ACC112 (cell line): Measurements from ENCODE around the gene ABCB6.
A peak's percentile ranks its signal among the peaks of the same experiment; 100 is the strongest.
"Not testable (repeated sequence)": the region's sequence is repeated elsewhere in the genome, so short reads cannot be mapped to it uniquely, and the experiment has no call there.

Source experiments
- H2AFZ ChIP-seq: fragments of 200-600 bp; sonication (generic); one replicate; pipeline ENCODE4 v1.6.0; 2017; ENCODE audit warnings: antibody characterized with exemption, low read length; ENCODE audit not compliant: unreplicated experiment
- H3K27ac ChIP-seq: fragments of 200-600 bp; sonication (generic); 2 replicates; pipeline ENCODE4 v1.5.1; 2014; ENCODE audit warnings: low read depth, mild to moderate bottlenecking, antibody characterized with exemption, low read length, moderate library complexity
- H3K27me3 ChIP-seq: fragments of 200-600 bp; sonication (generic); 2 replicates; pipeline ENCODE4 v1.6.1; 2014; ENCODE audit warnings: mild to moderate bottlenecking, antibody characterized with exemption, low read length, moderate library complexity, mixed read lengths; ENCODE audit not compliant: insufficient read depth
- H3K36me3 ChIP-seq: fragments of 200-600 bp; sonication (generic); 2 replicates; pipeline ENCODE4 v1.6.1; 2016; ENCODE audit warnings: mild to moderate bottlenecking, antibody characterized with exemption, low read length, moderate library complexity, mixed read lengths; ENCODE audit not compliant: insufficient read depth
- H3K4me1 ChIP-seq: fragments of 200-600 bp; sonication (generic); one replicate; pipeline ENCODE4 v1.6.1; 2016; ENCODE audit warnings: low read length, mixed read lengths; ENCODE audit not compliant: insufficient read depth, unreplicated experiment, control insufficient read depth
- H3K4me3 ChIP-seq: fragments of 200-600 bp; sonication (generic); 2 replicates; pipeline ENCODE4 v1.5.1; 2014; ENCODE audit warnings: mild to moderate bottlenecking, low read depth, low read length
- H3K79me2 ChIP-seq: fragments of 200-600 bp; sonication (generic); one replicate; pipeline ENCODE4 v1.6.0; 2016; ENCODE audit warnings: low read length; ENCODE audit not compliant: control insufficient read depth, unreplicated experiment, insufficient read depth

Gene ABCB6

DNA sequence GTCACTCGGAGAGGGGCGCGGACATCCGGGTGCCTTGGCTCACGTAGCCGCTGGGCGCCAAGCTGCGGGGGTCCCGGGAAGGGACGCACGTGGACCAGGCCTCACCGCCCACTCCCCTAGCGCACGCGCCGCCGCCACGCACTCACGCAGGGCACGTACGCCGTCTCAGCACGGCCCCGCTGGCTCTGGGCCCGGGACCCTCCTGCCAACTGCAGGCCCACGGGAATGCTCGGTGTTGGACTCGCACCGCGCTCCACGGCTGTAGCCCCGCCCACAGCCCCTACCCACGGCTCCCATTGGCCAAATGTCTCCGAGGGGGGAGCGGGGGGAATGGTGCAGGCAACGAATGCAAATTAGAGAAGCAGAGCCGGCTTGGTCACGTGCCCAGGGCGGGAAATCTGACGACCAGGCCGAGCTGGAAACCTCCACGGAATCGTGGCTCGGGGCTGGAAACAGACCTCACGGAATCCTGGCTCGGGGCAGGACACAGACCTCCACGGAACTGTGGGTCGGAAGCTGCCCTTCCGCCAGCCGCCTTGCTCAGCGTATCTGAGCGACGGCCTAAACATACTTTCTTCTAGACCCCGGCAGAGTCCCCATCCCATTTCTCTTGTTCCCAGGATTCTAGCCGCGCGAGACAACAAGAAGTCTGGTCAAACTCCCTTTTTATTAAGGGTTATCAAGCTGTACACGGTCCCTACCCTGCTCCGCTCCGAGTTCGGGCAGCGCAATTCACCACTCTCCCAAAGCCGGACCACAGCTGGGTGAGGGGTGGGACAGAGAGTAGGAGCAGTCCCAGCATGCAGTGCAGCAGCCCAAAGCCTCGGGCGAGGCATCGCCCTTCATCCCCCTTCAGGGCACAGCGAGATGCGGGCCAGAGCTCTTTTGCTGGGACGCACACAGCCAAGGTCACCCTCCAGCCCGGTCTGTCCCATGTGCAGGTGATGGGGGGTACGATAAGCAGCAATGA, at the start of gene ABCB6:
ABCB6 (minus strand) TSS at position 227 of the 970 bp plus-strand sequence. CDS start 285 bp downstream, outside the sequence.
- Histone ChIP-seq H3K27me3 (no peaks in the 10 kb centered on the region), H3K27ac (peak within 1 kb of the TSS; percentile 66), H2AFZ (peak within 1 kb of the TSS; percentile 37), H3K36me3 (peaks cover 20% of the 10 kb centered on the region; the same call in 1 of the 2 replicates), H3K79me2 (peaks cover 9% of the 10 kb centered on the region), H3K4me3 (peak within 1 kb of the TSS; percentile 70), H3K4me1 (peaks cover 25% of the 10 kb centered on the region)

DNA sequence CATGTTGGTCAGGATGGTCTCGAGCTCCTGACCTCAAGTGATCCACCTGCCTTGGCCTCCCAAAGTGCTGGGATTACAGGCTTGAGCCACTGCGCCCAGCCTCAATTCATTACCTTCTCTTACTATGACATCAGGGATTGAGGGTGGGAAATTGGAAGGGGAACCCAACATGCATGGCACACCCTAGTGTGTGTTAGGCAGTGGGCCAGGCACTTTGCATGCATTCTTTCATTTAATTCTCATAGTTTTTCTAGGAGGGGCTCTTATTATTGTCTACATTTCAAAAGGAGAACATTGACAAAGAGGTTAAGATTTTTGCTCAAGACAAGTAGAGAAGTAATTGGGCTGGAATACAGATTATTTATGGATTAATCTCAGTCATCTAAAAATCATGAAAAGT, 49.5 kb upstream of the ABCB6 start:
- Histone ChIP-seq H2AFZ (no peak overlapping the region), H3K27ac (no peak overlapping the region), H3K27me3 (no peaks in the 10 kb centered on the region), H3K79me2 (no peaks in the 10 kb centered on the region), H3K4me3 (no peak overlapping the region), H3K36me3 (no peaks in the 10 kb centered on the region), H3K4me1 (peaks cover 8% of the 10 kb centered on the region)

DNA sequence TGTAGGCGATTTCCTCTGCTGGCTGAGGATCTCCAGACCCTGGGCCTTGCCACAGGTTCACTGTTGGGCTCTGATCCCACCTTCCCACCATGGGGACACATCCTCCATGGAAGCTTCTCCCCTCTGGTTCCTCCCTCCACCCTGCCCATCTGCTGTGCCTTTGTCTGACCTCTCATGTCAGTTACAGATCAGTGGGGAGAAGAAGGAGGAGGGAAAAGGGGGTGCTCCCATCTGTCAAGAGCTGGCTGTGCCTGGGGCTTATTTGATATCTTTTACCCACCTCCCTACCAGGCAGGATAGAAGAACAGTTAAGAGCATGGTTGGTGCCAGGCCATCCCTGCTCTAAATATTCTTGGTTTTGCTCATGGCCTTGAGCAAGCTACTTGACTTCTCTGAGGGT, 48.1 kb upstream of the ABCB6 start:
- Histone ChIP-seq H3K79me2 (no peaks in the 10 kb centered on the region), H3K27me3 (no peaks in the 10 kb centered on the region), H2AFZ (no peak overlapping the region), H3K27ac (no peak overlapping the region), H3K4me3 (no peak overlapping the region), H3K36me3 (no peaks in the 10 kb centered on the region), H3K4me1 (no peaks in the 10 kb centered on the region)

DNA sequence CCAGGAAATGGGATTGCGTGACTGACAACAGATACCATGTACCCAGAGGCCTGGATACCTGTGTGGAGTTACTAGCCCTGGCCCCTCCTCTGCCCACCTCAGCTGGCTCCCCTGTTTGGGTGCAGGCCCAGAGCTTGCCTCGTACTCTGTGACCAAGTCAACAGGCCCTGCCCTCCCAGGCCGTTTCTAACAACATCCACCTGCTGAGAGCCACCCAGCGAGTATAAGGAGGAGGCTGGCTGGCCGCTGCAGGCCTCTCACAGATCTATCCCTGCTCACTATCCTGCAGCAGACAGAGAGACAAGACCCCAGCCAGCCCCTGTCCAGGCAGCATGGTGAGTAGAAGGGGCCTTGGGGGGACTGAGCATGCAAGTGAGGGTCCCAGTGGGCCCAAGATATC, 47.5 kb upstream of the ABCB6 start:
- no peak overlapping the region for H3K4me3 ChIP-seq
- no peak overlapping the region for H2AFZ ChIP-seq
- no peaks in the 10 kb centered on the region for H3K79me2 ChIP-seq
- no peaks in the 10 kb centered on the region for H3K36me3 ChIP-seq
- H3K4me1 ChIP-seq = no peaks in the 10 kb centered on the region
- H3K27me3 ChIP-seq = no peaks in the 10 kb centered on the region
- H3K27ac ChIP-seq = no peak overlapping the region

DNA sequence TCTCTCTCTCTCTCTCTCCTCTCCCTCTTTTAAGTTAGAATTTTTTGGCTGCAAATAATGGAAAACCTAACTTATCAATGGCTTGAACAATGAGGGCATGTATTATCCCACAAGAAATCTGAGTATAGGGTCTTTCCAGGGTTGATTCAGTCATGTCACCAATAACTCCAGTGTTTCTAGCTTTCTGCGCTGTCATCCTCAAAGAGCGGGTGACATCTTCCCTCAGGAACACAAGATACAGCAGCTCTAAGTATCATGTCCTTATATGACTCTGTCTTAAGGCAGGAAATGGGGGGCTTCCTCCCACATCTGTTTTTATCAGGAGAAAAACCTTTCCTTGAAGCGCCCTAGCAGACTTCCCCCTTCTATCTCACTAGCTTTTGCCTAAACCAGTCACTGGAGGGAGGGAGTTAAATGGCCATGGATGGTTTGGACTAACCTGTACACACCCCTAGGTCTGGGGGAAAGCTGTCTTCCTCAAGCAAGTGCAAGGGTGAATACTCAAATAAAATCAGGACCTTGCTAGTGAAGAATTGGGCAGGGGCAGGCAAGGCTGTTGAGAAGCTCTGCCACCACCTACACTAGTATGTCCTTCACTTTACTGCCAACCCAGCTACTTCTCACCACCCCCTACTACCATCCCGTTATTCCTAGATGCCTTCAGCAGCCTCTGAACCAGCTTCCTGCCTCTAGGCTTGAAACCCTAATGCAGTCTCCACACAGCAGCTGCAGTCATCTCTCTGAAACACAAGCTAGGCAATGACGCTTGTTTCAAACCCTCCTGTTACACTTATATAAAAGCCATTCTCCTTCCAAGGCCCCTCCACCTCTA, 42.5 kb upstream of the ABCB6 start:
- no peaks in the 10 kb centered on the region for H3K4me1 ChIP-seq
- H3K27me3 ChIP-seq = no peaks in the 10 kb centered on the region
- H3K36me3 ChIP-seq = no peaks in the 10 kb centered on the region
- H3K79me2 ChIP-seq = no peaks in the 10 kb centered on the region
- H2AFZ ChIP-seq = no peak overlapping the region
- no peak overlapping the region for H3K27ac ChIP-seq
- H3K4me3 ChIP-seq = no peak overlapping the region

DNA sequence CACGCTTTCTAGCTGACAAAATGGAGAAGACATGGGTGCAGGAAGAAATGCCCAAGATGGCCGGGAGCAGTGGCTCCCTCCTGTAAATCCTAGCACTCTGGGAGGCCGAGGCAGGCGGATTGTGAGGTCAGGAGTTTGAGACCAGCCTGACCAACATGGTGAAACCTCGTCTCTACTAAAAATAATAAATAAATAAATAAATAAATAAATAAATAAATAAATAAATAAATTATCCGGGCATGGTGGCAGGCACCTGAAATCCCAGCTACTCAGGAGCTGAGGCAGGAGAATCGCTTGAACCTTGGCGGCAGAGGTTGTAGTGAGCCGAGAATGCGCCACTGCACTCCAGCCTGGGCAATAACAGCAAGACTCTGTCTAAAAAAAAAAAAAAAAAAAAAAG, 40.2 kb upstream of the ABCB6 start:
- H3K27ac ChIP-seq, H3K36me3 ChIP-seq, H3K4me1 ChIP-seq, H3K4me3 ChIP-seq, H2AFZ ChIP-seq, H3K27me3 ChIP-seq, H3K79me2 ChIP-seq: not testable (repeated sequence)

DNA sequence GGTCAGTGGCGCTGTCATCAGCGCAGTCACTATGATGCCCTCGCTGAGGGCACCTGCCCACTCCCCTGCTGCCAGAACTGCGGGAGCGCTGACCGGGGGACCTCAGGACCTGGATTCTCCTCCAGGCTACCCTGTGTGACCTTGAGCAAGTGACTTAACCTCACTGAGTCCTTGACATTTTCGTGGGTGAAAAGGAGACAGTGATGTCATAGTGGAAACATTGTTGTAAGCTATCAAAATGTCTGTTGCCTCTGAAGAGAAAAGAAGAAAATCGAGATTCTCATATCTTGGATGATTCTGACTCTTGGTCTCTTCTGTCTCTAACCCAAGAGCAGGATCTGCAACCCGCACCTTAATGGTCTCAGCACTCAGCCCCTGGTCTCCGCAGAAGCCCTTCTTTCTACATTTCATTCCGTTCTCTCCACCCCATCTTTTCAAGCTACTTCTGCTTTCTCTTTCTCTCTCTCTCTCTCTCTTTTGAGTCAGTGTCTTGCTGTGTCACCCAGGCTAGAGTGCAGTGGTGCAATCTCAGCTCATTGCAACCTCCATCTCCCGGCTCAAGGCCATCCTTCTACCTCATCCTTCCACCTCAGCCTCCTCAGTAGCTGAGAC, 35.9 kb upstream of the ABCB6 start:
- H3K4me3 ChIP-seq = peak overlapping the region; percentile 90
- no peaks in the 10 kb centered on the region for H3K27me3 ChIP-seq
- peak overlapping the region; percentile 84 for H2AFZ ChIP-seq
- H3K36me3 ChIP-seq = peaks cover 4% of the 10 kb centered on the region; the same call in 1 of the 2 replicates
- H3K79me2 ChIP-seq = peaks cover 19% of the 10 kb centered on the region
- no peak overlapping the region for H3K27ac ChIP-seq
- peaks cover 25% of the 10 kb centered on the region for H3K4me1 ChIP-seq

GRCh38 chr2:219253753-219254589, 35.2 kb upstream of the ABCB6 start, which contains the start of gene TUBA4A:
Gene TUBA4A, minus strand, starts transcription at chr2:219253918. Its CDS starts 60 bp downstream, at chr2:219253858.
- Histone ChIP-seq H3K79me2 (peaks cover 19% of the 10 kb centered on the region), H3K27ac (peak within 1 kb of the TSS; percentile 3; the same call in 1 of the 2 replicates), H3K4me3 (peak within 1 kb of the TSS; percentile 90), H3K27me3 (no peaks in the 10 kb centered on the region), H3K4me1 (peaks cover 32% of the 10 kb centered on the region), H3K36me3 (peaks cover 4% of the 10 kb centered on the region; the same call in 1 of the 2 replicates), H2AFZ (peak within 1 kb of the TSS; percentile 84)

DNA sequence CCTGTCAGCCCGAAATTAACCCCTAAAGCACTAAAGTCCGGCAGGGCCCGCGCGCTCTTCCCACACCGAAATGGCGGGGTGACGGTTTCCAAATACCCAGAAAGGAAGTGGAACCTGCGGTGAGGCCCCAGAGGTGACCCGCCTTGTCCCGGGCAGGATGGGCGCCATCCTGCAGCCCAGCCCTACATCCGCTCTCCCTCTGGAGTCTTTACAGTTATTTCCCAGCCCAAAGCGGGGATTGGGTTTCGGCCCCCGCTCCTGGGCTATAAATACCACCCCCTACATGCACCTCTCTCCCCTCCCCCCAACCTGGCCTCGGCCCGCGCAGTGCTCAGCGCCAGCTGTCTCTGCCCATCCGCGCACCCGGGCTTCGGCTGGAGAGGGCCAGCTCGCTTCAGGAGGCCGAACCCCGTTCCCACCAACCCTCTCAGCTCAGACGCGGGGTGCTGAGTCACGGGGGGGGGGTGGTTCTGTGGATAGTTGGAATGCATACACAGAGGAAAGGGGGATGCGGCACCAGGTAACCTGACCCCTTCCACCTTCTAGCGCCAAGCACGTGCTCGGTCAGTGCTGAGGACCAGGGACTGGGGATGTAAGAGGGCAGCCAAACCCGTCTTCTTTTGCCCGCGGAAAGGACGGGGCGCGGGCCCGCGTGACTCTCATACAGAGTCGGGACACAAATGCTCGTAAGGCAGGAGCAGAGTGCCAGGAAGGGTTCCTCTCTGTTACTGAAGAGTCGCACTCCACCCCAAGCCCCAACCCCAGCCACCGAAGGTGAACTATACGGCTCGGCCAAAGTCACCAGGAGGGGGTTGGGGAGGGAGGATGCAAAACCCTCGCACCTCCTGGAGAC, 34.4 kb upstream of the ABCB6 start, which contains the start of gene TUBA4B:
TUBA4B (plus strand) TSS at position 344 of the 853 bp plus-strand sequence; CDS start at position 509, 165 bp downstream.
- Histone ChIP-seq H3K27ac (peak within 1 kb of the TSS; percentile 3; the same call in 1 of the 2 replicates), H3K27me3 (no peaks in the 10 kb centered on the region), H2AFZ (peak within 1 kb of the TSS; percentile 84), H3K79me2 (peaks cover 22% of the 10 kb centered on the region), H3K4me1 (peaks cover 40% of the 10 kb centered on the region), H3K4me3 (peak within 1 kb of the TSS; percentile 90), H3K36me3 (peaks cover 4% of the 10 kb centered on the region; the same call in 1 of the 2 replicates)
